WTC11 (cell line): Measurements from ENCODE around the gene CLIC3.

Experiments used
- HMGXB4 ChIP-seq: sonication (generic); formaldehyde crosslinking; IDR thresholded peaks from 2 replicates; pipeline ENCODE4 v1.8.1; 2023; ENCODE audit warnings: mild to moderate bottlenecking, moderate library complexity, missing genetic modification reagents
- MXD4 ChIP-seq: fragments of 250-450 bp; sonication (Bioruptor Pico); IDR thresholded peaks from 2 replicates; pipeline ENCODE4 v1.8.0; 2021; ENCODE audit warnings: mild to moderate bottlenecking, moderate library complexity, borderline replicate concordance

GRCh38 chr9:136971746-136972145 lies 24.6 kb downstream of the CLIC3 start:
- no peak for TF ChIP-seq HMGXB4 (CRISPR knock-in tag)
- no peak for TF ChIP-seq MXD4 (CRISPR knock-in tag)
